EL (cell line): ENCODE data around the gene EVPL.
A peak's percentile ranks its signal among the peaks of the same experiment; 100 is the strongest.
"Not testable (repeated sequence)": the region's sequence is repeated elsewhere in the genome, so short reads cannot be mapped to it uniquely, and the experiment has no call there.

Experiments used
- DNase-seq: peaks from one replicate; pipeline ENCODE4 v3.0.0-alpha.2; 2016

EVPL gene

GRCh38 chr17:75995385-75995925 is 31.7 kb downstream of the EVPL start:
- DNase-seq: no peak

GRCh38 chr17:75994802-75995370 is 32.2 kb downstream of the EVPL start:
- no peak for DNase-seq

GRCh38 chr17:75991396-75991795 is 35.7 kb downstream of the EVPL start:
- DNase-seq: no peak

- DNase-seq: no peak
Observed at GRCh38 chr17:75987041-75987440, 40.1 kb downstream of the EVPL start.

- DNase-seq: no peak
Observed at GRCh38 chr17:75985986-75986385, 41.1 kb downstream of the EVPL start.

GRCh38 chr17:75983501-75984181 is 43.5 kb downstream of the EVPL start:
- no peak for DNase-seq

GRCh38 chr17:75981019-75981615 is 46.0 kb downstream of the EVPL start:
- DNase-seq: no peak

GRCh38 chr17:75980188-75981018 is 46.7 kb downstream of the EVPL start:
- DNase-seq: no peak

- DNase-seq: no peak
Observed at GRCh38 chr17:75979705-75980187, 47.4 kb downstream of the EVPL start.

- DNase-seq: peak; percentile 98
Observed at GRCh38 chr17:75978938-75979704, 48.0 kb downstream of the EVPL start, which contains the start of the genes ACOX1 and TEN1. ACOX1 (minus strand) TSS chr17:75979166; CDS start chr17:75979073, 93 bp downstream. TEN1 (plus strand) TSS chr17:75979240; CDS start chr17:75986193, 6,953 bp downstream.

GRCh38 chr17:75976175-75976848 is 50.8 kb downstream of the EVPL start:
- no peak for DNase-seq

GRCh38 chr17:75975757-75976174 is 51.3 kb downstream of the EVPL start:
- no peak for DNase-seq

- DNase-seq: not testable (repeated sequence)
Observed at GRCh38 chr17:75975187-75975586, 51.9 kb downstream of the EVPL start.

- no peak for DNase-seq
Observed at GRCh38 chr17:75970626-75971025, 56.5 kb downstream of the EVPL start.

GRCh38 chr17:75970011-75970523 is 57.0 kb downstream of the EVPL start:
- peak; percentile 34 for DNase-seq

GRCh38 chr17:75969044-75969443 is 58.1 kb downstream of the EVPL start:
- DNase-seq: not testable (repeated sequence)

- DNase-seq: no peak
Observed at GRCh38 chr17:75965468-75965867, 61.6 kb downstream of the EVPL start.

- DNase-seq: no peak
Observed at GRCh38 chr17:75959839-75960511, 67.1 kb downstream of the EVPL start.

GRCh38 chr17:75959051-75959838 is 67.9 kb downstream of the EVPL start:
- no peak for DNase-seq
